ENCODE results near the gene AKAP13.

Gene AKAP13

DNA sequence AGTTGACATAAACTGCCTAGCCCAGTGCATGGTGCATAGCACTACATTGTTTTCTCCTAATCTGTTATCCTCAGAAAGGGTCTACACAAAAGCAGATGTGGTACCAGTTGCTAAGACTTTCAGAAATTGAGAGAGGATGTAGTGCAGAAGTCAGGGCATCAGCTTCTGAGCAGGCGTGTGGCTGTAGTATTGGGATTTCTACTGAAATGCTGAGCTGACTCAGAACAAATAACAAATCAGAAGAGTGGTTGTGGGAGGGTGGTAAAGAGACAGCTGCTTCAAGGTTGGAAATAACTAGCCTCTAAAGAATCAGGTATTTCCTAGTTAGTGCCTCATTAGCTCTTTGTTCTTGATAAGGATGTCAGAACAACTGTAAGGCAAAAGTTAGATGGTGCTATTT lies 161.3 kb downstream of the AKAP13 start:
- no peak overlapping the region for H3K4me3 ChIP-seq (ENCODE audit: insufficient read depth, low read length, poor library complexity, severe bottlenecking)
- 0 out of 2 replicates have a peak, but pooled peaks cover 2% of the 10 kb centered on the region for H4K20me1 ChIP-seq (ENCODE audit: low read depth, low read length)
- H3K9me2 ChIP-seq (replicated peaks; ENCODE audit: insufficient read depth, low read length): no peaks in the 10 kb centered on the region
- H3F3A ChIP-seq (ENCODE audit: insufficient read depth): 0 out of 2 replicates have a peak, but pooled peaks cover 2% of the 10 kb centered on the region
- H3K9me3 ChIP-seq (ENCODE audit: insufficient read depth, low read length): no peaks in the 10 kb centered on the region
- H3K79me2 ChIP-seq (ENCODE audit: insufficient read depth, low read length): peaks cover 60% of the 10 kb centered on the region
- no peak overlapping the region for H3K9ac ChIP-seq (ENCODE audit: low read length)
- TF ChIP-seq EZH2phosphoT487 (conservative IDR thresholded peaks at IDR 0.05; ENCODE audit: low read length): no peak
- peaks cover 11% of the 10 kb centered on the region for H3K36me3 ChIP-seq (ENCODE audit: low read length)
- no peak overlapping the region for H3K27ac ChIP-seq (ENCODE audit: low read depth, low read length)
- no peaks in the 10 kb centered on the region for H3K27me3 ChIP-seq (ENCODE audit: low read length)
- no peak overlapping the region for H3K4me2 ChIP-seq (ENCODE audit: low read depth, low read length, poor library complexity, severe bottlenecking)
- no peak overlapping the region for H2AFZ ChIP-seq (ENCODE audit: low read depth, low read length, severe bottlenecking)

DNA sequence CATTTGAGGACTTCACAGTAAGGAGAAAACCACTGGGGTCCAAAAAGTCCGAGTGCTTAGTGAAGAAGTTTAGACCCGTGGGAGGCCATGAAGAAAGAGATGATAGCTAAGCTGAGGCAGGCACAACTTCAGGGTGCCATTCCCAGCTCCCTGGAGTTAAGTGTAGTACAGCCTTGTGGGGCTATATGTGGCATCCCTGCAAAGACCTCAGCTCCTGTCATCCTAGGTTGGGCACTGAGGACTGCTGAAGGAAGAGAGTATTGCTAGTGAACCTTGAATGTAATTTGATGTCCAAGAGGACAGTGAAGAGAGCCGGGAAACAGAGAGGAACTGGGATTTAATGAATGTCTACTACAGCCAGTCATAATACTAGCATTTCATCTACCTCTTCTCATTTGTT lies 162.1 kb downstream of the AKAP13 start:
- Histone ChIP-seq H3K36me3 (ENCODE audit: low read length) (peaks cover 11% of the 10 kb centered on the region), H2AFZ (ENCODE audit: low read depth, low read length, severe bottlenecking) (no peak overlapping the region), H3K4me3 (ENCODE audit: insufficient read depth, low read length, poor library complexity, severe bottlenecking) (no peak overlapping the region), H3K9me2 (replicated peaks; ENCODE audit: insufficient read depth, low read length) (no peaks in the 10 kb centered on the region), H3K9ac (ENCODE audit: low read length) (no peak overlapping the region), H3K79me2 (ENCODE audit: insufficient read depth, low read length) (peaks cover 54% of the 10 kb centered on the region), H3K27me3 (ENCODE audit: low read length) (no peaks in the 10 kb centered on the region), H3K9me3 (ENCODE audit: insufficient read depth, low read length) (no peaks in the 10 kb centered on the region), H4K20me1 (ENCODE audit: low read depth, low read length) (0 out of 2 replicates have a peak, but pooled peaks cover 2% of the 10 kb centered on the region), H3K27ac (ENCODE audit: low read depth, low read length) (no peak overlapping the region), H3K4me2 (ENCODE audit: low read depth, low read length, poor library complexity, severe bottlenecking) (no peak overlapping the region), H3F3A (ENCODE audit: insufficient read depth) (0 out of 2 replicates have a peak, but pooled peaks cover 2% of the 10 kb centered on the region)
- TF ChIP-seq, protein P1, sequence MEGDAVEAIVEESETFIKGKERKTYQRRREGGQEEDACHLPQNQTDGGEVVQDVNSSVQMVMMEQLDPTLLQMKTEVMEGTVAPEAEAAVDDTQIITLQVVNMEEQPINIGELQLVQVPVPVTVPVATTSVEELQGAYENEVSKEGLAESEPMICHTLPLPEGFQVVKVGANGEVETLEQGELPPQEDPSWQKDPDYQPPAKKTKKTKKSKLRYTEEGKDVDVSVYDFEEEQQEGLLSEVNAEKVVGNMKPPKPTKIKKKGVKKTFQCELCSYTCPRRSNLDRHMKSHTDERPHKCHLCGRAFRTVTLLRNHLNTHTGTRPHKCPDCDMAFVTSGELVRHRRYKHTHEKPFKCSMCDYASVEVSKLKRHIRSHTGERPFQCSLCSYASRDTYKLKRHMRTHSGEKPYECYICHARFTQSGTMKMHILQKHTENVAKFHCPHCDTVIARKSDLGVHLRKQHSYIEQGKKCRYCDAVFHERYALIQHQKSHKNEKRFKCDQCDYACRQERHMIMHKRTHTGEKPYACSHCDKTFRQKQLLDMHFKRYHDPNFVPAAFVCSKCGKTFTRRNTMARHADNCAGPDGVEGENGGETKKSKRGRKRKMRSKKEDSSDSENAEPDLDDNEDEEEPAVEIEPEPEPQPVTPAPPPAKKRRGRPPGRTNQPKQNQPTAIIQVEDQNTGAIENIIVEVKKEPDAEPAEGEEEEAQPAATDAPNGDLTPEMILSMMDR (IDR thresholded peaks at IDR 0.05; ENCODE audit: insufficient read depth, low read length, poor library complexity, severe bottlenecking): no peak
- no peak for TF ChIP-seq EZH2phosphoT487 (conservative IDR thresholded peaks at IDR 0.05; ENCODE audit: low read length)

DNA sequence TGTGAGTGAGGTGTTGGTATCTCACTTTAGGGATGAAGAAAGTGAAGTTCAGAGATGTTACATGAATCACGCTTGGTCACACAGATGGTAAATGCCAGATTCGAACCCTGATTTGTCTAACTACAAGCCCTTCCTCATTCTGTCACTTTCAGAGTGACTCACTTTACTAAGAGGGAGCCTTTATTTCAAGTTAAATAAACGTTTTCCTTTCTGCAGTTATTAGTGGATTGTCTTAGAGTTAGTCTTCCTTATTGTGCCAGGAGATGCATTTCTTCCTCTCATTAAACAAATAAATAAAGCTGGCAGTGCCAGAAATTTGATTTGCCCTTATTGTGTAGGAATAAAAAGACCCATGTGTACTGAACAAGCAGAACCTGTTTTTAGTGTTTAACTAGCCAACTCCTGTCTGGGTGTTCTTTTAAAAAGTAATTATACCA lies 162.5 kb downstream of the AKAP13 start:
- TF ChIP-seq EZH2phosphoT487 (conservative IDR thresholded peaks at IDR 0.05; ENCODE audit: low read length): no peak
- TF ChIP-seq, protein P1 (IDR thresholded peaks at IDR 0.05; ENCODE audit: insufficient read depth, low read length, poor library complexity, severe bottlenecking): no peak
- Histone ChIP-seq H3F3A (ENCODE audit: insufficient read depth) (0 out of 2 replicates have a peak, but pooled peaks cover 2% of the 10 kb centered on the region), H2AFZ (ENCODE audit: low read depth, low read length, severe bottlenecking) (no peak overlapping the region), H3K79me2 (ENCODE audit: insufficient read depth, low read length) (peaks cover 53% of the 10 kb centered on the region), H3K9ac (ENCODE audit: low read length) (no peak overlapping the region), H3K4me2 (ENCODE audit: low read depth, low read length, poor library complexity, severe bottlenecking) (no peak overlapping the region), H3K27ac (ENCODE audit: low read depth, low read length) (no peak overlapping the region), H3K27me3 (ENCODE audit: low read length) (no peaks in the 10 kb centered on the region), H3K9me2 (replicated peaks; ENCODE audit: insufficient read depth, low read length) (no peaks in the 10 kb centered on the region), H3K9me3 (ENCODE audit: insufficient read depth, low read length) (no peaks in the 10 kb centered on the region), H3K36me3 (ENCODE audit: low read length) (peaks cover 11% of the 10 kb centered on the region), H4K20me1 (ENCODE audit: low read depth, low read length) (0 out of 2 replicates have a peak, but pooled peaks cover 2% of the 10 kb centered on the region), H3K4me3 (ENCODE audit: insufficient read depth, low read length, poor library complexity, severe bottlenecking) (no peak overlapping the region)

DNA sequence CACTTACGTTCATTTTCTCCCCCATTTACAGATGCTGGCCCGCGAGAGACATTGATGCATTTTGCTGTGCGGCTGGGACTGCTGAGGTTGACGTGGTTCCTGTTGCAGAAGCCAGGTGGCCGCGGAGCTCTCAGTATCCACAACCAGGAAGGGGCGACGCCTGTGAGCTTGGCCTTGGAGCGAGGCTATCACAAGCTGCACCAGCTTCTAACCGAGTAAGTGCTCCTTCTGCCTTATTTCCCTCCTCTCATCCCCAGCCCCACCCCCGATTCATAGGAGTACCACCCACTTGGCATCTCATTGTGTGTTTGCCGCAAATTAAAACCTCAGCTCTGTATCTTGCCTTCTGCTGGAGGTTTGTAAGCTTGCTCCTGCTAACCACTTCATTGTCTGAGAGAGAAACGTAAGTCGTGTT lies 163.3 kb downstream of the AKAP13 start:
- H3K9ac ChIP-seq (ENCODE audit: low read length): no peak overlapping the region
- peaks cover 5% of the 10 kb centered on the region; the same call in 1 of the 2 replicates for H3F3A ChIP-seq (ENCODE audit: insufficient read depth)
- H3K9me2 ChIP-seq (replicated peaks; ENCODE audit: insufficient read depth, low read length): no peaks in the 10 kb centered on the region
- no peak overlapping the region for H3K27ac ChIP-seq (ENCODE audit: low read depth, low read length)
- no peak overlapping the region for H2AFZ ChIP-seq (ENCODE audit: low read depth, low read length, severe bottlenecking)
- no peak overlapping the region for H3K4me3 ChIP-seq (ENCODE audit: insufficient read depth, low read length, poor library complexity, severe bottlenecking)
- H3K27me3 ChIP-seq (ENCODE audit: low read length): no peaks in the 10 kb centered on the region
- H4K20me1 ChIP-seq (ENCODE audit: low read depth, low read length): 0 out of 2 replicates have a peak, but pooled peaks cover 2% of the 10 kb centered on the region
- no peak overlapping the region for H3K4me2 ChIP-seq (ENCODE audit: low read depth, low read length, poor library complexity, severe bottlenecking)
- TF ChIP-seq EZH2phosphoT487 (conservative IDR thresholded peaks at IDR 0.05; ENCODE audit: low read length): no peak
- TF ChIP-seq, protein P1 (IDR thresholded peaks at IDR 0.05; ENCODE audit: insufficient read depth, low read length, poor library complexity, severe bottlenecking): no peak
- peaks cover 11% of the 10 kb centered on the region for H3K36me3 ChIP-seq (ENCODE audit: low read length)
- peaks cover 55% of the 10 kb centered on the region for H3K79me2 ChIP-seq (ENCODE audit: insufficient read depth, low read length)
- H3K9me3 ChIP-seq (ENCODE audit: insufficient read depth, low read length): no peaks in the 10 kb centered on the region

Measured in SU-DHL-6 (cell line).